H54 (cell line): Measurements from ENCODE around the gene DOCK10.
"Not testable (repeated sequence)": the region's sequence is repeated elsewhere in the genome, so short reads cannot be mapped to it uniquely, and the experiment has no call there.

ENCODE experiments used
- DNase-seq: peaks from one replicate; pipeline ENCODE4 v3.0.0; 2011; ENCODE audit warnings: low spot score, mixed read lengths; ENCODE audit not compliant: insufficient read length
- FAIRE-seq: peaks from 3 replicates; lab custom pipeline; 2011; peaks lifted over from hg19 to GRCh38; lab: Jason Lieb, UNC
- POLR2A ChIP-seq: IDR thresholded peaks from 2 replicates; pipeline ENCODE4 v1.6.1; 2011; ENCODE audit warnings: low read depth, mild to moderate bottlenecking, low read length

Gene DOCK10

GRCh38 chr2:224948005-224948404 is 94.3 kb downstream of the DOCK10 start:
- TF ChIP-seq POLR2A = no peak
- DNase-seq (no peak), FAIRE-seq (no peak)

- no peak for FAIRE-seq
- no peak for DNase-seq
- no peak for TF ChIP-seq POLR2A
Observed at GRCh38 chr2:224947566-224947965, 94.7 kb downstream of the DOCK10 start.

GRCh38 chr2:224946895-224947294 is 95.4 kb downstream of the DOCK10 start:
- no peak for TF ChIP-seq POLR2A
- DNase-seq = no peak
- FAIRE-seq = peak; percentile 99

GRCh38 chr2:224944707-224945547 is 97.3 kb downstream of the DOCK10 start:
- no peak for TF ChIP-seq POLR2A
- DNase-seq (no peak), FAIRE-seq (no peak)

- not testable (repeated sequence) for DNase-seq, FAIRE-seq
Observed at GRCh38 chr2:224943601-224944041, 98.6 kb downstream of the DOCK10 start.

- no peak for DNase-seq
- no peak for TF ChIP-seq POLR2A
- FAIRE-seq = no peak
Observed at GRCh38 chr2:224941960-224942359, 100.3 kb downstream of the DOCK10 start.

GRCh38 chr2:224940618-224941017 is 101.7 kb downstream of the DOCK10 start:
- no peak for TF ChIP-seq POLR2A
- DNase-seq = no peak
- FAIRE-seq = no peak

GRCh38 chr2:224938651-224939182 is 103.6 kb downstream of the DOCK10 start:
- no peak for TF ChIP-seq POLR2A
- DNase-seq (no peak), FAIRE-seq (peak; percentile 78)

GRCh38 chr2:224937887-224938286 is 104.4 kb downstream of the DOCK10 start:
- no peak for DNase-seq
- TF ChIP-seq POLR2A = no peak
- no peak for FAIRE-seq

GRCh38 chr2:224934526-224935188 is 107.6 kb downstream of the DOCK10 start:
- FAIRE-seq (peak; percentile 58), DNase-seq (no peak)
- TF ChIP-seq POLR2A = no peak

- no peak for DNase-seq
- no peak for TF ChIP-seq POLR2A
- no peak for FAIRE-seq
Observed at GRCh38 chr2:224933431-224933830, 108.8 kb downstream of the DOCK10 start.

- no peak for TF ChIP-seq POLR2A
- FAIRE-seq (no peak), DNase-seq (no peak)
Observed at GRCh38 chr2:224932522-224932921, 109.7 kb downstream of the DOCK10 start.

GRCh38 chr2:224931956-224932355 is 110.3 kb downstream of the DOCK10 start:
- DNase-seq (no peak), FAIRE-seq (peak; percentile 27)
- no peak for TF ChIP-seq POLR2A

GRCh38 chr2:224930990-224931389 is 111.3 kb downstream of the DOCK10 start:
- DNase-seq (no peak), FAIRE-seq (no peak)
- TF ChIP-seq POLR2A = no peak
